DMS 273 treated with DMSO at 0.1 percent for 48 hours (cell line): ENCODE results near the gene PEX3.
A peak's percentile ranks its signal among the peaks of the same experiment; 100 is the strongest.

Experiments used
- DNase-seq: peaks from one replicate; lab custom pipeline; 2025; lab: John Stamatoyannopoulos, UW

Gene PEX3, protein sequence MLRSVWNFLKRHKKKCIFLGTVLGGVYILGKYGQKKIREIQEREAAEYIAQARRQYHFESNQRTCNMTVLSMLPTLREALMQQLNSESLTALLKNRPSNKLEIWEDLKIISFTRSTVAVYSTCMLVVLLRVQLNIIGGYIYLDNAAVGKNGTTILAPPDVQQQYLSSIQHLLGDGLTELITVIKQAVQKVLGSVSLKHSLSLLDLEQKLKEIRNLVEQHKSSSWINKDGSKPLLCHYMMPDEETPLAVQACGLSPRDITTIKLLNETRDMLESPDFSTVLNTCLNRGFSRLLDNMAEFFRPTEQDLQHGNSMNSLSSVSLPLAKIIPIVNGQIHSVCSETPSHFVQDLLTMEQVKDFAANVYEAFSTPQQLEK

DNA sequence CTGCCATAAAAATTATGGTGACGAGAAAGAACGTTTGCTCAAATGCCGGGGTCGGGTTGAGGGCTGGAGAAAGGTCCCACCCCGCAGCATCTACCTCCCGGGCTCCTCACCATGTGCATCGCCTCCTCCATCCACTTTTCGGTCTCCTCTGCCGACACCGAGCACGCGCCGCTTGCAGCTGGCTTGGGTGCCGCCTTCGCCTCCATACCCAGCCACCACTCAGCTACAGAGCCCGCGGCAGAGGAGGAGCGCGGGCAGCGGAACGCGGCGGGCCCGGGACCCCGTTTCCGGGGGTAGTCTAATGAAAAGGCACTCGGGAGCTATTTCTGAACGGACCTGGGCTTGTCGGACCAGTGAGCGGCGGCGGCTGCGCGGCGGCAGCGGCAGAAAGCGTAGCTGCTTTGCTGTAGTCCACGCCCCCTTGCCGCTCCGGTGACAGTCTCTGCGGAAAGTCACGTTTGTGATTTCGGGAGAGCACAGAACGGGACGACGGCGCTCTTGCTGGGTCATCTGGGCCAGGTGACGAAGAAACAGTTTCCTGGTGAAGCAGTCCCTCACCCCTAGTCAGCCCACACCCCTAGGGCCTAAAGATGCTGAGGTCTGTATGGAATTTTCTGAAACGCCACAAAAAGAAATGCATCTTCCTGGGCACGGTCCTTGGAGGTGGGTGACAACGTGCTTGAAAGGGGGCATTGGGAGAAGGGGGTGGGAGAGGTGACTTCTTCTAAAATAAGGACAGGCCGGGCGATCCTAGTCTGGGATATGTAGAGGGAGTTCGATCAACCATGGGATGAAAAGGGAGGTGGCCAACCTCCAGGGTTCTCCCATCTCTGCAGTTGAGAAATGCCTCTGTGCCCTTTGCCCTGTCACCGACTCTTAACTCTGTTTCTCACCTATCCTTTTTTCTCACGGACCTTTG lies at the start of gene PEX3, which contains the start of gene ADAT2:
Gene PEX3 (plus strand): TSS at position 353 of the 919 bp plus-strand sequence. CDS start 238 bp downstream, at position 591.
Gene ADAT2 (minus strand): TSS at position 243 of the 919 bp plus-strand sequence. CDS start 37 bp downstream, at position 206.
- DNase-seq: peak; percentile 85

GRCh38 chr6:143401068-143401446 lies 49.5 kb upstream of the PEX3 start:
- DNase-seq: no peak

DNA sequence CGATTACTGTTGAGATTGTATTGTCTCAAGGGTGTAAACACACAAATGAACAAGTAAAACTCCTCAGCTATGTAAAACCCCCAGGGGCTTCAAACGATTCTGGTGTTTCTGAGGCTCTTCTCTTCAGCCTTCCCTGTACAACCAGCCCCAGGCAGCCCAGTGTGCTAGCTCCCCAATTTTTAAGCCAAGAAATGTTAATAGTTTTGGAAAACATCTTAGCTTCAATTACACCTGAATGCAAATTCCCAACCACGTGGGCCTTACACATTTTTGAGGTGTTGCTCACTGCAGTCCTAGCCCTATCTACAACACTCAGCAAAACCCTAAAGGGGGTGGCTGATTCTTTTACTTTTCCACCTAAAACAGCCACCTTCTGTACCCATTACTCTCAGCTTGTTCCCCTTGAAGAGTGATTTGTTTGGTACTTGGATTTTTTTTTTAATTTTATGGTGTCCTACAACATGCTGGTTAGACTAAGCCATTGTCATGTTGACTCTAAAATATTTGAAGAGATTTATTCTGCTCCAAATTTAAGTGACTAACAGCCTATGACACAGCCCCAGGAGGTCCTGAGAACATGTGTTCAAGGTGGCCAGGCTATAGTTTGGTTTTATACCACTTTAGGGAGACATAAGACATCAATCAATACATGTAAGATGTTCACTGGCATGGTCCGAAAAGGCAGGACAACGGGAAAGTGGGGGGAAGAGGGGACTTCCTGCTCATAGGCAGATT lies 48.8 kb upstream of the PEX3 start:
- DNase-seq: no peak

DNA sequence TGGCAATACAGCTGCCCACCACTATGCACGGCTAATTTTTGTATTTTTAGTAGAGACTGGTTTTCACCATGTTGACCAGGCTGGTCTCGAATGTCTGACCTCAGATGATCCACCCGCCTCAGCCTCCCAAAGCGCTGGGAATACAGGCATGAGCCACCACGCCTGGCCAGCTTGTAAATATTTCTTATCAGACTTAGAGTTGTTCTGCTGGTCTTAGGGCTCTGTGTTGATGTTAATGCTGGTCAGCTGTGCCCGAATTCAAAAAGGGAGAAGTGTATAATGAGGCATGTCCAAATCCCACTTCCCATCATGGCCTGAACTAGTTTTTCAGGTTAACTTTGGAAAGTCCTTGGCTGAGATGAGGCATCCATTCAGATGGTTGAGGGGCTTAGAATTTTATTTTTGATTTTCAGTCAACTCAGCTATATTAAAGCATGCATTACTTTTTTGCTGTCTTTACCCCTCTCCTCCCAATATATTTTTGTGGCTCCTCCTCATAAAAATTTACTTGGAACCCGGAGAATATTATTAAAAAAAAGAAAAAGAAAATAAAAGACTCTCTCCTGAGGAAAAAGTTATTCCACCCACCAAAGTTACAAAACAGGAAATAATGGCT lies 47.8 kb upstream of the PEX3 start:
- DNase-seq: no peak

GRCh38 chr6:143405373-143406154 lies 45.0 kb upstream of the PEX3 start:
- DNase-seq: no peak

DNA sequence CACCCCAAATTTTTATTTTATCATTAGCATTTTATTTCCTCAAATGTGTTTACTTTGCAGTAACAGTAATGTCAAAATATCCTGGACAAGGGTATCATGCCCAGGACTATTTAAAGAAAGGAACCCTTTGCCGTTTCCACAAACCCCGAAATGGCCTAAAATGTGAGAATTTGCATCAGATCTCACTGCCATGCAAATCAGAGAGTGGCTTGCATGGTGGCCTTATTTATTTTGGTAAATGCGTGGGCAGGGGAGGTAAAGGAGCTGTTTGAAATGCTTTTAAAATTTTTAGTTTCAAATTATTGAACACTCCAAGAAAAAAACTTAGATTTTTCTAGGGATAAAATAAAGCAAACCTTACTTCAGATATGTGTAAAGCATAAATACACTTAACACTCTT lies 43.9 kb upstream of the PEX3 start:
- DNase-seq: no peak

GRCh38 chr6:143408151-143408786 lies 42.3 kb upstream of the PEX3 start:
- no peak for DNase-seq

- no peak for DNase-seq
These were observed 41.8 kb upstream of the PEX3 start for GRCh38 chr6:143408787-143409162.

- no peak for DNase-seq
These were observed 39.7 kb upstream of the PEX3 start for GRCh38 chr6:143410859-143411270.

- no peak for DNase-seq
These were observed 35.8 kb upstream of the PEX3 start for GRCh38 chr6:143414769-143415168.

GRCh38 chr6:143419526-143419925 lies 31.1 kb upstream of the PEX3 start:
- no peak for DNase-seq

- no peak for DNase-seq
These were observed 24.6 kb upstream of the PEX3 start for GRCh38 chr6:143426026-143426425.

GRCh38 chr6:143427109-143427817 lies 23.3 kb upstream of the PEX3 start:
- peak; percentile 25 for DNase-seq

DNA sequence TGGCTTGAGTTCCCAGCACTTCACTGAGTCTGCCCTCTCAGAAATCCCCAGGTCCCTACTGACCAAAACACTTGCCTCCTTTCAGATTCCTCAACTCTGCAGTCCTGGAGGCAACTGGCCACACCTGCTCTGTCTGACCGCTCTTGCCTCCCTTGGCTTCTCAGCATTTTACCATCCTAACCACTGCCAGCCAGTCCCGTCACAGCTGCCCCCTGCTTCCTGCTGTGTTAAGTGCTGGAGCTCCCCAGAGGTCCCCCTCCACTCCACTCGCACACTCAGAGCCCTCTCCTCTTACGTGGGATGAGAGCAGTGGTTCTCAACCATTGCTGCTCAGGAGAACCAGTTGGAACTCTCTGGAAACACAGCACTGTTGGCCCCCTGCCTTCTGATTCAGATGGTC lies 20.6 kb upstream of the PEX3 start:
- DNase-seq: no peak

DNA sequence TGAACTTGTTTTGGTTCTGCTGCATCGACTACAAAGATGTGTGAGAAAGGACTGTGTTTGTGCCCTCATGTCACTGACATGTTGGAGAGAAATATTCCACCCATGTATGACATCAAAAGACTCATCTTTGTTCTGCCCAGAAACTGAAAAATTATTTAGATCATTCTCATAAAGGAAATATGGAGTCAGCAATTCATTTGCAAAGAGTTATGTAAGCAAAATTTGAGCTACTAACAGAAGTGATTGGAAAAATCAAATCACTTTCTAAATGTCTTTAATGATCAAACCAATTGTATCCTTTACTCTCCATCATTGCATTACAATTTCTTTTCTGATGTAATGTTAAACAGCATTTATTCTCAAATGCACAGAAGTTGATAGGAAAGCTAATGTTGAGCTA lies 19.4 kb upstream of the PEX3 start:
- no peak for DNase-seq

GRCh38 chr6:143432588-143432987 lies 18.0 kb upstream of the PEX3 start:
- DNase-seq: no peak

DNA sequence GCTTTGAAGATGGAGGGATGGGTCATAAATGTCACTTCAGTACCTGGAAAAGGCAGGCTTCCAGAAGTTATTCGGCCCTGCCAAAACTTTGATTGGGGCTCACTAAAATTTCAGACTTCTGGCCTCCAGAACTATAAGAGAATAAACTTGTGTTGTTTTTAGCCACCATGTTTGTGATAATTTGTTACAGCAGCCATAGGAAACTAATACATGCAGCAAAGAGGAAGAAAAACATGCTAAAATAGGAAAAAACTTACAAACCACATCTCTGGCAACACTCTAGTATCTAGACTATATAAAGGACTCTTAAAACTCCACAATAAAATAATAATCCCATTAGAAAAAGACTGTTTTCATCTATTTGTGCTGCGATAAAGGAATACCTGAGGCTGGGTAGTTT lies 9.6 kb upstream of the PEX3 start:
- no peak for DNase-seq

- DNase-seq: no peak
These were observed 8.7 kb upstream of the PEX3 start for GRCh38 chr6:143441680-143442545.

GRCh38 chr6:143443096-143443495 lies 7.5 kb upstream of the PEX3 start:
- DNase-seq: no peak
